Measurements from ENCODE around the gene CATSPERE. TPM values are rescaled to one million over a fixed set of nuclear protein-coding genes. Genes with fewer than 3 reads are reported as not detected.

CATSPERE gene
- total and polyA plus RNA-seq, 9 of the 15 experiments (the other 6 are each of a cell fraction or from before 2014, with no cell fraction given) = 0.06 to 0.16 (median 0.09) TPM; not detected in 3

DNA sequence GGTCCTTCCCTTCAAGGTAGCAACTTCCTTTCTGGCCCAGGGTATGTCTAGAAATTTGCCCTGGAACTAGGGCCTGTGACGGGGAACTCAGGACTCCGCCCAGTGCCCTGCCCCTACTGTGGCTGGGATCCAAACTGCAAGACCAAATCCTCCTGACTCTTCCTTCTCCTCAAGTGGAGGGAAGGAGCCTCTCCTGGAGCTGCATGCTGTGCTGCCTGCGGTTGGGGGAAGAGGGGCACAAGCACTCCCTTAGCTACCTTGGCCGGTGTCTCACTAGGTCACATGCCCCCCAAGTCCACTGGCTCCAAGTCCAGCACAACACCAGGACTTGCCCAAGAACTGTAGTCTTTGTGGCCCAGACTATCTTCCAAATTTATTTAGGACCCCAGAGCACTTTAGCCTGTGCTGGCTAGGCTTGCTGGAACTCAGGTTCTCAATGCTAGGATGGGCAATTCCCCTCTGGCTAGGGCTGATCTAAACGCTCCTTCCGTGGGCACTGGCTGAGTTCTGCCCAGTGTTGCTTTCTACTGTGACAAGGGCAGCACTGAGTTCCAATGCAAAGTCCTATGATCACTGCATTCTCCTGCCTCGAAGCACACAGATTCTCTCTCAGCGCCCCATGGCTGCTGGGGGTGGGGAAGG is 21.6 kb upstream of the CATSPERE start (continued):
- TF ChIP-seq, protein P1, sequence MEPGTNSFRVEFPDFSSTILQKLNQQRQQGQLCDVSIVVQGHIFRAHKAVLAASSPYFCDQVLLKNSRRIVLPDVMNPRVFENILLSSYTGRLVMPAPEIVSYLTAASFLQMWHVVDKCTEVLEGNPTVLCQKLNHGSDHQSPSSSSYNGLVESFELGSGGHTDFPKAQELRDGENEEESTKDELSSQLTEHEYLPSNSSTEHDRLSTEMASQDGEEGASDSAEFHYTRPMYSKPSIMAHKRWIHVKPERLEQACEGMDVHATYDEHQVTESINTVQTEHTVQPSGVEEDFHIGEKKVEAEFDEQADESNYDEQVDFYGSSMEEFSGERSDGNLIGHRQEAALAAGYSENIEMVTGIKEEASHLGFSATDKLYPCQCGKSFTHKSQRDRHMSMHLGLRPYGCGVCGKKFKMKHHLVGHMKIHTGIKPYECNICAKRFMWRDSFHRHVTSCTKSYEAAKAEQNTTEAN (CRISPR knock-in tag; IDR thresholded peaks at IDR 0.05) = no peak
- TF ChIP-seq, protein P2, sequence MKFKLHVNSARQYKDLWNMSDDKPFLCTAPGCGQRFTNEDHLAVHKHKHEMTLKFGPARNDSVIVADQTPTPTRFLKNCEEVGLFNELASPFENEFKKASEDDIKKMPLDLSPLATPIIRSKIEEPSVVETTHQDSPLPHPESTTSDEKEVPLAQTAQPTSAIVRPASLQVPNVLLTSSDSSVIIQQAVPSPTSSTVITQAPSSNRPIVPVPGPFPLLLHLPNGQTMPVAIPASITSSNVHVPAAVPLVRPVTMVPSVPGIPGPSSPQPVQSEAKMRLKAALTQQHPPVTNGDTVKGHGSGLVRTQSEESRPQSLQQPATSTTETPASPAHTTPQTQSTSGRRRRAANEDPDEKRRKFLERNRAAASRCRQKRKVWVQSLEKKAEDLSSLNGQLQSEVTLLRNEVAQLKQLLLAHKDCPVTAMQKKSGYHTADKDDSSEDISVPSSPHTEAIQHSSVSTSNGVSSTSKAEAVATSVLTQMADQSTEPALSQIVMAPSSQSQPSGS (CRISPR knock-in tag; IDR thresholded peaks at IDR 0.05) = no peak
- TF ChIP-seq MXI1 (IDR thresholded peaks at IDR 0.05; ENCODE audit: low read depth, low read length) (no peak), TCF3 (CRISPR knock-in tag; IDR thresholded peaks at IDR 0.05) (no peak), NFE2L1 (tag; IDR thresholded peaks at IDR 0.05; ENCODE audit: borderline replicate concordance, low read depth) (no peak), GABPB2 (CRISPR knock-in tag; conservative IDR thresholded peaks at IDR 0.05) (no peak), ARID1B (IDR thresholded peaks at IDR 0.05) (no peak), PHB (CRISPR knock-in tag; IDR thresholded peaks at IDR 0.05) (no peak), PTTG1 (tag; IDR thresholded peaks at IDR 0.05; ENCODE audit: low read depth) (no peak), YBX1 (IDR thresholded peaks at IDR 0.05) (no peak), CEBPG (CRISPR knock-in tag; IDR thresholded peaks at IDR 0.05) (no peak), CEBPG (tag; conservative IDR thresholded peaks at IDR 0.05 in 1 of 2, IDR thresholded peaks at IDR 0.05 in 1 of 2) (no peak), GABPB1 (CRISPR knock-in tag; IDR thresholded peaks at IDR 0.05) (no peak)
- TF ChIP-seq, protein P3, sequence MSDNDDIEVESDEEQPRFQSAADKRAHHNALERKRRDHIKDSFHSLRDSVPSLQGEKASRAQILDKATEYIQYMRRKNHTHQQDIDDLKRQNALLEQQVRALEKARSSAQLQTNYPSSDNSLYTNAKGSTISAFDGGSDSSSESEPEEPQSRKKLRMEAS (CRISPR knock-in tag; IDR thresholded peaks at IDR 0.05) = no peak
- TF ChIP-seq, protein P4, sequence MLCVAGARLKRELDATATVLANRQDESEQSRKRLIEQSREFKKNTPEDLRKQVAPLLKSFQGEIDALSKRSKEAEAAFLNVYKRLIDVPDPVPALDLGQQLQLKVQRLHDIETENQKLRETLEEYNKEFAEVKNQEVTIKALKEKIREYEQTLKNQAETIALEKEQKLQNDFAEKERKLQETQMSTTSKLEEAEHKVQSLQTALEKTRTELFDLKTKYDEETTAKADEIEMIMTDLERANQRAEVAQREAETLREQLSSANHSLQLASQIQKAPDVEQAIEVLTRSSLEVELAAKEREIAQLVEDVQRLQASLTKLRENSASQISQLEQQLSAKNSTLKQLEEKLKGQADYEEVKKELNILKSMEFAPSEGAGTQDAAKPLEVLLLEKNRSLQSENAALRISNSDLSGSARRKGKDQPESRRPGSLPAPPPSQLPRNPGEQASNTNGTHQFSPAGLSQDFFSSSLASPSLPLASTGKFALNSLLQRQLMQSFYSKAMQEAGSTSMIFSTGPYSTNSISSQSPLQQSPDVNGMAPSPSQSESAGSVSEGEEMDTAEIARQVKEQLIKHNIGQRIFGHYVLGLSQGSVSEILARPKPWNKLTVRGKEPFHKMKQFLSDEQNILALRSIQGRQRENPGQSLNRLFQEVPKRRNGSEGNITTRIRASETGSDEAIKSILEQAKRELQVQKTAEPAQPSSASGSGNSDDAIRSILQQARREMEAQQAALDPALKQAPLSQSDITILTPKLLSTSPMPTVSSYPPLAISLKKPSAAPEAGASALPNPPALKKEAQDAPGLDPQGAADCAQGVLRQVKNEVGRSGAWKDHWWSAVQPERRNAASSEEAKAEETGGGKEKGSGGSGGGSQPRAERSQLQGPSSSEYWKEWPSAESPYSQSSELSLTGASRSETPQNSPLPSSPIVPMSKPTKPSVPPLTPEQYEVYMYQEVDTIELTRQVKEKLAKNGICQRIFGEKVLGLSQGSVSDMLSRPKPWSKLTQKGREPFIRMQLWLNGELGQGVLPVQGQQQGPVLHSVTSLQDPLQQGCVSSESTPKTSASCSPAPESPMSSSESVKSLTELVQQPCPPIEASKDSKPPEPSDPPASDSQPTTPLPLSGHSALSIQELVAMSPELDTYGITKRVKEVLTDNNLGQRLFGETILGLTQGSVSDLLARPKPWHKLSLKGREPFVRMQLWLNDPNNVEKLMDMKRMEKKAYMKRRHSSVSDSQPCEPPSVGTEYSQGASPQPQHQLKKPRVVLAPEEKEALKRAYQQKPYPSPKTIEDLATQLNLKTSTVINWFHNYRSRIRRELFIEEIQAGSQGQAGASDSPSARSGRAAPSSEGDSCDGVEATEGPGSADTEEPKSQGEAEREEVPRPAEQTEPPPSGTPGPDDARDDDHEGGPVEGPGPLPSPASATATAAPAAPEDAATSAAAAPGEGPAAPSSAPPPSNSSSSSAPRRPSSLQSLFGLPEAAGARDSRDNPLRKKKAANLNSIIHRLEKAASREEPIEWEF (CRISPR knock-in tag; IDR thresholded peaks at IDR 0.05) = no peak
- TF ChIP-seq, protein P5, sequence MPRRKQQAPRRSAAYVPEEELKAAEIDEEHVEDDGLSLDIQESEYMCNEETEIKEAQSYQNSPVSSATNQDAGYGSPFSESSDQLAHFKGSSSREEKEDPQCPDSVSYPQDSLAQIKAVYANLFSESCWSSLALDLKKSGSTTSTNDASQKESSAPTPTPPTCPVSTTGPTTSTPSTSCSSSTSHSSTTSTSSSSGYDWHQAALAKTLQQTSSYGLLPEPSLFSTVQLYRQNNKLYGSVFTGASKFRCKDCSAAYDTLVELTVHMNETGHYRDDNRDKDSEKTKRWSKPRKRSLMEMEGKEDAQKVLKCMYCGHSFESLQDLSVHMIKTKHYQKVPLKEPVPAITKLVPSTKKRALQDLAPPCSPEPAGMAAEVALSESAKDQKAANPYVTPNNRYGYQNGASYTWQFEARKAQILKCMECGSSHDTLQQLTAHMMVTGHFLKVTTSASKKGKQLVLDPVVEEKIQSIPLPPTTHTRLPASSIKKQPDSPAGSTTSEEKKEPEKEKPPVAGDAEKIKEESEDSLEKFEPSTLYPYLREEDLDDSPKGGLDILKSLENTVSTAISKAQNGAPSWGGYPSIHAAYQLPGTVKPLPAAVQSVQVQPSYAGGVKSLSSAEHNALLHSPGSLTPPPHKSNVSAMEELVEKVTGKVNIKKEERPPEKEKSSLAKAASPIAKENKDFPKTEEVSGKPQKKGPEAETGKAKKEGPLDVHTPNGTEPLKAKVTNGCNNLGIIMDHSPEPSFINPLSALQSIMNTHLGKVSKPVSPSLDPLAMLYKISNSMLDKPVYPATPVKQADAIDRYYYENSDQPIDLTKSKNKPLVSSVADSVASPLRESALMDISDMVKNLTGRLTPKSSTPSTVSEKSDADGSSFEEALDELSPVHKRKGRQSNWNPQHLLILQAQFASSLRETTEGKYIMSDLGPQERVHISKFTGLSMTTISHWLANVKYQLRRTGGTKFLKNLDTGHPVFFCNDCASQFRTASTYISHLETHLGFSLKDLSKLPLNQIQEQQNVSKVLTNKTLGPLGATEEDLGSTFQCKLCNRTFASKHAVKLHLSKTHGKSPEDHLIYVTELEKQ (CRISPR knock-in tag; IDR thresholded peaks at IDR 0.05) = no peak
